Left ventricle myocardium inferior (tissue), 1 donor: ENCODE results near the gene TTC36. TPM values are rescaled to one million over a fixed set of nuclear protein-coding genes. Genes with fewer than 3 reads are reported as not detected.
"Not testable (repeated sequence)": the region's sequence is repeated elsewhere in the genome, so short reads cannot be mapped to it uniquely, and the experiment has no call there.

ENCODE experiments used
- DNase-seq: peaks from one replicate; pipeline ENCODE4 v3.0.0-alpha.2; 2020
- H3K27ac ChIP-seq: fragments of 200-600 bp; replicated peaks from 2 replicates; pipeline ENCODE4 v1.8.0; 2021
- H3K27me3 ChIP-seq: fragments of 200-600 bp; 2 replicates; pipeline ENCODE4 v1.8.0; 2021; ENCODE audit warnings: low read depth
- H3K36me3 ChIP-seq: fragments of 200-600 bp; 2 replicates; pipeline ENCODE4 v1.8.0; 2021
- H3K4me1 ChIP-seq: fragments of 200-600 bp; 2 replicates; pipeline ENCODE4 v1.8.0; 2021
- H3K4me3 ChIP-seq: fragments of 200-600 bp; 2 replicates; pipeline ENCODE4 v1.8.0; 2021; ENCODE audit warnings: mild to moderate bottlenecking, moderate library complexity
- H3K9me3 ChIP-seq: fragments of 200-600 bp; replicated peaks from 2 replicates; pipeline ENCODE4 v1.8.0; 2021
- CTCF ChIP-seq: fragments of 200-600 bp; IDR thresholded peaks from 2 replicates; pipeline ENCODE4 v1.8.0; 2021; ENCODE audit warnings: antibody characterized with exemption, mild to moderate bottlenecking, borderline replicate concordance
- intact Hi-C: fragments of 100-400 bp; cut with micrococcal nuclease; formaldehyde crosslinking; loops from one replicate; pipeline ENCODE4 v1.11.0; 2022
- total RNA-seq: library from RNA; stranded (reverse); fragmentation: NEBNext Ultra II Directional; extraction: Animal tissue kit (Norgen Biotek cat#: 25700); gene quantifications from one replicate; pipeline ENCODE4 v1.2.1, GENCODE V29; 2021
- donor health status: DM: no; HTN: yes; CAD: no; lungs with severe emphysema.

Gene TTC36
- total RNA-seq, 1 donor from 2014 or later: 1.1 TPM

GRCh38 chr11:118574636-118575035 lies 47.4 kb downstream of the TTC36 start:
- Histone ChIP-seq H3K27me3 (no peaks in the 10 kb centered on the region), H3K4me1 (peaks cover 80% of the 10 kb centered on the region), H3K36me3 (no peaks in the 10 kb centered on the region), H3K27ac (peak overlapping the region; percentile 13), H3K4me3 (peak overlapping the region; percentile 97), H3K9me3 (no peaks in the 10 kb centered on the region)
- no peak for TF ChIP-seq CTCF
- intact Hi-C loops: no loop called here
- no peak for DNase-seq

DNA sequence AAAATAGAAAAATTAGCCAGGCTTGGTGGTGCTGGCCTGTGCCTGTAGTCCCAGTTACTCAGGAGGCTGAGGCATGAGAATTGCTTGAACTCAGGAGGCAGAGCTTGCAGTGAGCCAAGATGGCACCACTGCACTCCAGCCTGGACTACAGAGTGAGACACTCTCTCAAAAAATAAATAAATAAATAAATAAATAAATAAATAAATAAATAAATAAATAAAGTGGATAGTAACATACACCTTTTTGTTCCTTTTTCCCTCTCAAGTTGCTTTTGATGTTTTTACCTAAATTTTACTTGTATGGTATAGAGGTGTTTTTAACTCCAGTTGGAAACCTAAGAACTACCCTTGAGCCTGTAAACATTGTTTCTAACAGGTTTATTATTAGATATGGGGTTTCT lies 50.7 kb downstream of the TTC36 start:
- not testable (repeated sequence) for H3K27ac ChIP-seq

More for the DNA sequence above, 50.7 kb downstream of the TTC36 start:
- DNase-seq, intact Hi-C loops, H3K4me3 ChIP-seq, H3K27me3 ChIP-seq, H3K9me3 ChIP-seq: not testable (repeated sequence)
- peaks cover 93% of the 10 kb centered on the region for H3K4me1 ChIP-seq
- H3K36me3 ChIP-seq: peaks cover 12% of the 10 kb centered on the region

Other genes starting within 250 kb of the TTC36 start
- gene CD3E, start 222.7 kb upstream of the TTC36 start, total RNA-seq: 0.60 TPM
- gene CD3D, start 184.8 kb upstream of the TTC36 start, total RNA-seq: not detected
- gene CD3G, start 183.1 kb upstream of the TTC36 start, total RNA-seq: 0.16 TPM
- gene UBE4A, start 167.9 kb upstream of the TTC36 start, total RNA-seq: 32.6 TPM
- gene ATP5MG, start 125.9 kb upstream of the TTC36 start, total RNA-seq: 854 TPM
- 21.0 TPM for gene KMT2A, start 91.0 kb upstream of the TTC36 start, total RNA-seq
- gene TMEM25, start 3.7 kb downstream of the TTC36 start, total RNA-seq: 7.8 TPM
- 26.0 TPM for gene IFT46, start 38.5 kb downstream of the TTC36 start, total RNA-seq
- 99.4 TPM for gene ARCN1, start 44.9 kb downstream of the TTC36 start, total RNA-seq
- 102 TPM for gene PHLDB1, start 80.1 kb downstream of the TTC36 start, total RNA-seq
- gene TREH, start 152.2 kb downstream of the TTC36 start, total RNA-seq: not detected